Activated gamma-delta T cell (primary cell): ENCODE results near the gene HIKESHI.

Experiments
- DNase-seq: peaks from one replicate; lab custom pipeline; 2025; lab: John Stamatoyannopoulos, UW

HIKESHI gene

GRCh38 chr11:86374586-86374985, 72.5 kb downstream of the HIKESHI start, which contains the start of gene CCDC81:
Gene CCDC81 (plus strand): TSS chr11:86374887. CDS start chr11:86375164, 277 bp downstream.
- no peak for DNase-seq

- DNase-seq, result no peak
Observed at GRCh38 chr11:86377972-86378371, 75.9 kb downstream of the HIKESHI start.

- no peak for DNase-seq
Observed at GRCh38 chr11:86380295-86381059, 78.4 kb downstream of the HIKESHI start.

GRCh38 chr11:86383041-86383955, 81.3 kb downstream of the HIKESHI start:
- DNase-seq, result no peak

GRCh38 chr11:86386283-86386682, 84.2 kb downstream of the HIKESHI start:
- DNase-seq, result no peak

- DNase-seq, result no peak
Observed at GRCh38 chr11:86386746-86387145, 84.7 kb downstream of the HIKESHI start.

- no peak for DNase-seq
Observed at GRCh38 chr11:86388198-86388597, 86.2 kb downstream of the HIKESHI start.

GRCh38 chr11:86390487-86390886, 88.4 kb downstream of the HIKESHI start:
- DNase-seq, result no peak

GRCh38 chr11:86395061-86395551, 93.1 kb downstream of the HIKESHI start:
- no peak for DNase-seq
